PFSK-1 (cell line): Measurements from ENCODE around the gene CSF1R.

Experiments
- POLR2AphosphoS5 ChIP-seq: IDR thresholded peaks from 2 replicates; pipeline ENCODE4 v1.6.1; 2012; ENCODE audit warnings: low read depth, mild to moderate bottlenecking, control low read depth, low read length, moderate library complexity
- TAF1 ChIP-seq: IDR thresholded peaks from 2 replicates; pipeline ENCODE4 v1.6.1; 2012; ENCODE audit warnings: low read length, control low read depth, borderline replicate concordance; ENCODE audit not compliant: insufficient read depth

GRCh38 chr5:150079909-150080461 lies 6.4 kb downstream of the CSF1R start:
- TF ChIP-seq TAF1 (no peak), POLR2AphosphoS5 (no peak)
